Measurements from ENCODE around the gene RNF125. TPM values are rescaled to one million over a fixed set of nuclear protein-coding genes. Genes with fewer than 3 reads are reported as not detected.

The RNF125 gene
- total and polyA plus RNA-seq, 2 experiments from 2014 or later = 11.4 to 29.2 TPM

DNA sequence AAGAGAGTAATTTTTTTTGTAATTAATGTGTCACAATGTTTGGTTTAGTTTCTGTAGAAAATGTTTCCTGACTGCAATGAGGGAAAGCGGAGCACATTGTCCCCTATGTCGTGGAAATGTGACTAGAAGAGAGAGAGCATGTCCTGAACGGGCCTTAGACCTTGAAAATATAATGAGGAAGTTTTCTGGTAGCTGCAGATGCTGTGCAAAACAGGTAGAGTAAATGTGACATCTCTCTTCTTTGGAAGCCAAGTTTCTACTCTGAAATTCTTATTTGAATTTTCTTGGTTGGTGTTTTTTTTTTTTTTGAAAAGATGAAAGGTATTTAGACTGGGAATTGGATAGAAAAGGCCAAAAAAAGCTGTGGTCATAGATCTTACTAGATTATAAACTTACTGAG, 93.1 kb downstream of the RNF125 start:
- H3K4me3 ChIP-seq = no peak overlapping the region
- no peaks in the 10 kb centered on the region; the same call in 1 of the 2 replicates for H3K36me3 ChIP-seq (ENCODE audit: insufficient read depth)
- ATAC-seq (no peak), DNase-seq (ENCODE audit: low spot score) (no peak)
- H3K4me2 ChIP-seq = no peak overlapping the region
- TF ChIP-seq EZH2 (IDR thresholded peaks at IDR 0.05; ENCODE audit: low read depth, unreplicated experiment) = no peak
- TF ChIP-seq, protein P1, sequence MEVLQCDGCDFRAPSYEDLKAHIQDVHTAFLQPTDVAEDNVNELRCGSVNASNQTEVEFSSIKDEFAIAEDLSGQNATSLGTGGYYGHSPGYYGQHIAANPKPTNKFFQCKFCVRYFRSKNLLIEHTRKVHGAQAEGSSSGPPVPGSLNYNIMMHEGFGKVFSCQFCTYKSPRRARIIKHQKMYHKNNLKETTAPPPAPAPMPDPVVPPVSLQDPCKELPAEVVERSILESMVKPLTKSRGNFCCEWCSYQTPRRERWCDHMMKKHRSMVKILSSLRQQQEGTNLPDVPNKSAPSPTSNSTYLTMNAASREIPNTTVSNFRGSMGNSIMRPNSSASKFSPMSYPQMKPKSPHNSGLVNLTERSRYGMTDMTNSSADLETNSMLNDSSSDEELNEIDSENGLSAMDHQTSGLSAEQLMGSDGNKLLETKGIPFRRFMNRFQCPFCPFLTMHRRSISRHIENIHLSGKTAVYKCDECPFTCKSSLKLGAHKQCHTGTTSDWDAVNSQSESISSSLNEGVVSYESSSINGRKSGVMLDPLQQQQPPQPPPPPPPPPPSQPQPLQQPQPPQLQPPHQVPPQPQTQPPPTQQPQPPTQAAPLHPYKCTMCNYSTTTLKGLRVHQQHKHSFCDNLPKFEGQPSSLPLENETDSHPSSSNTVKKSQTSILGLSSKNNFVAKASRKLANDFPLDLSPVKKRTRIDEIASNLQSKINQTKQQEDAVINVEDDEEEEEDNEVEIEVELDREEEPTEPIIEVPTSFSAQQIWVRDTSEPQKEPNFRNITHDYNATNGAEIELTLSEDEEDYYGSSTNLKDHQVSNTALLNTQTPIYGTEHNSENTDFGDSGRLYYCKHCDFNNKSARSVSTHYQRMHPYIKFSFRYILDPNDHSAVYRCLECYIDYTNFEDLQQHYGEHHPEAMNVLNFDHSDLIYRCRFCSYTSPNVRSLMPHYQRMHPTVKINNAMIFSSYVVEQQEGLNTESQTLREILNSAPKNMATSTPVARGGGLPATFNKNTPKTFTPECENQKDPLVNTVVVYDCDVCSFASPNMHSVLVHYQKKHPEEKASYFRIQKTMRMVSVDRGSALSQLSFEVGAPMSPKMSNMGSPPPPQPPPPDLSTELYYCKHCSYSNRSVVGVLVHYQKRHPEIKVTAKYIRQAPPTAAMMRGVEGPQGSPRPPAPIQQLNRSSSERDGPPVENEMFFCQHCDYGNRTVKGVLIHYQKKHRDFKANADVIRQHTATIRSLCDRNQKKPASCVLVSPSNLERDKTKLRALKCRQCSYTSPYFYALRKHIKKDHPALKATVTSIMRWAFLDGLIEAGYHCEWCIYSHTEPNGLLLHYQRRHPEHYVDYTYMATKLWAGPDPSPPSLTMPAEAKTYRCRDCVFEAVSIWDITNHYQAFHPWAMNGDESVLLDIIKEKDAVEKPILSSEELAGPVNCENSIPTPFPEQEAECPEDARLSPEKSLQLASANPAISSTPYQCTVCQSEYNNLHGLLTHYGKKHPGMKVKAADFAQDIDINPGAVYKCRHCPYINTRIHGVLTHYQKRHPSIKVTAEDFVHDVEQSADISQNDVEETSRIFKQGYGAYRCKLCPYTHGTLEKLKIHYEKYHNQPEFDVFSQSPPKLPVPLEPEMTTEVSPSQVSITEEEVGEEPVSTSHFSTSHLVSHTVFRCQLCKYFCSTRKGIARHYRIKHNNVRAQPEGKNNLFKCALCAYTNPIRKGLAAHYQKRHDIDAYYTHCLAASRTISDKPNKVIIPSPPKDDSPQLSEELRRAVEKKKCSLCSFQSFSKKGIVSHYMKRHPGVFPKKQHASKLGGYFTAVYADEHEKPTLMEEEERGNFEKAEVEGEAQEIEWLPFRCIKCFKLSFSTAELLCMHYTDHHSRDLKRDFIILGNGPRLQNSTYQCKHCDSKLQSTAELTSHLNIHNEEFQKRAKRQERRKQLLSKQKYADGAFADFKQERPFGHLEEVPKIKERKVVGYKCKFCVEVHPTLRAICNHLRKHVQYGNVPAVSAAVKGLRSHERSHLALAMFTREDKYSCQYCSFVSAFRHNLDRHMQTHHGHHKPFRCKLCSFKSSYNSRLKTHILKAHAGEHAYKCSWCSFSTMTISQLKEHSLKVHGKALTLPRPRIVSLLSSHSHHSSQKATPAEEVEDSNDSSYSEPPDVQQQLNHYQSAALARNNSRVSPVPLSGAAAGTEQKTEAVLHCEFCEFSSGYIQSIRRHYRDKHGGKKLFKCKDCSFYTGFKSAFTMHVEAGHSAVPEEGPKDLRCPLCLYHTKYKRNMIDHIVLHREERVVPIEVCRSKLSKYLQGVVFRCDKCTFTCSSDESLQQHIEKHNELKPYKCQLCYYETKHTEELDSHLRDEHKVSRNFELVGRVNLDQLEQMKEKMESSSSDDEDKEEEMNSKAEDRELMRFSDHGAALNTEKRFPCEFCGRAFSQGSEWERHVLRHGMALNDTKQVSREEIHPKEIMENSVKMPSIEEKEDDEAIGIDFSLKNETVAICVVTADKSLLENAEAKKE (CRISPR knock-in tag; IDR thresholded peaks at IDR 0.05) = no peak
- Mint-ChIP-seq H3K36me3 (ENCODE audit: low read depth) (peaks cover 46% of the 10 kb centered on the region), H3K9me3 (no peaks in the 10 kb centered on the region), H3K4me1 (no peaks in the 10 kb centered on the region), H3K4me3 (no peak overlapping the region), H3K27me3 (ENCODE audit: insufficient read depth, low read depth, poor library complexity) (peaks cover 2% of the 10 kb centered on the region), H3K27ac (no peak overlapping the region)
- no peak overlapping the region for H3K27ac ChIP-seq (ENCODE audit: low read depth)
- no peaks in the 10 kb centered on the region for H3K4me1 ChIP-seq (ENCODE audit: insufficient read depth)
- no peak overlapping the region for H2AFZ ChIP-seq
- no peaks in the 10 kb centered on the region for H3K27me3 ChIP-seq (ENCODE audit: insufficient read depth)
- no peaks in the 10 kb centered on the region; the same call in 1 of the 2 replicates for H3F3A ChIP-seq (replicated peaks; ENCODE audit: low read depth)
- peaks cover 94% of the 10 kb centered on the region for H3K79me2 ChIP-seq (replicated peaks; ENCODE audit: insufficient read depth)
- peaks cover 16% of the 10 kb centered on the region for H4K20me1 ChIP-seq (replicated peaks; ENCODE audit: insufficient read depth)
- no peaks in the 10 kb centered on the region for H3K9me2 ChIP-seq (ENCODE audit: insufficient read depth)

DNA sequence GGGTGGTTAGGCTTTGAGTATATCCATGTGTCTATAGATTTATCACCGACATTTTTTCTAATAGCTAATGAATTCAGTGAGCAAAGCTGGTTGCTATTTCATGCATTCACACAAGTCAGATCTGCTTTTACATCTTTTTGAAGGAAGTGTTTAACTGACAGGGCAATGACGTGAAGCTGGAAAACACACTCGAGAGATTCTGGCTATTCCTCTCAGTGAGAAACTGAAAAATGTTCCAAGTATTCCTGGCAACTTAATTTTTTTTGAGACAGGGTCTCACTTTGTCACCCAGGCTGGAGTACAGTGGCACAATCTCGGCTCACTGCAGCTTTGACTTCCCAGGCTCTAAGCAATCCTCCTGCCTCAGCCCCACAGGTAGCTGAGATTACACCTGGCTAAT, 94.2 kb downstream of the RNF125 start:
- no peak overlapping the region for H3K4me3 Mint-ChIP-seq
- H3K27ac Mint-ChIP-seq = no peak overlapping the region
- Histone ChIP-seq H3K27me3 (ENCODE audit: insufficient read depth) (no peaks in the 10 kb centered on the region), H3K36me3 (ENCODE audit: insufficient read depth) (no peaks in the 10 kb centered on the region; the same call in 1 of the 2 replicates), H3K9me2 (ENCODE audit: insufficient read depth) (no peaks in the 10 kb centered on the region), H3K79me2 (replicated peaks; ENCODE audit: insufficient read depth) (peaks cover 91% of the 10 kb centered on the region), H3K4me2 (no peak overlapping the region), H4K20me1 (replicated peaks; ENCODE audit: insufficient read depth) (peaks cover 16% of the 10 kb centered on the region), H3K27ac (ENCODE audit: low read depth) (no peak overlapping the region), H3K4me3 (no peak overlapping the region), H3K4me1 (ENCODE audit: insufficient read depth) (no peaks in the 10 kb centered on the region), H3F3A (replicated peaks; ENCODE audit: low read depth) (no peaks in the 10 kb centered on the region; the same call in 1 of the 2 replicates), H2AFZ (no peak overlapping the region)
- DNase-seq (ENCODE audit: low spot score) (no peak), ATAC-seq (no peak)
- TF ChIP-seq, protein P1 (CRISPR knock-in tag; IDR thresholded peaks at IDR 0.05) = no peak
- no peak for TF ChIP-seq EZH2phosphoT487 (IDR thresholded peaks at IDR 0.05; ENCODE audit: unreplicated experiment)
- peaks cover 2% of the 10 kb centered on the region for H3K27me3 Mint-ChIP-seq (ENCODE audit: insufficient read depth, low read depth, poor library complexity)
- peaks cover 55% of the 10 kb centered on the region for H3K36me3 Mint-ChIP-seq (ENCODE audit: low read depth)
- no peaks in the 10 kb centered on the region for H3K9me3 Mint-ChIP-seq
- H3K4me1 Mint-ChIP-seq = no peaks in the 10 kb centered on the region

Data from GM23338 (cell line).